GM23338 (cell line): Measurements from ENCODE around the gene FOXB2. TPM values are rescaled to one million over a fixed set of nuclear protein-coding genes. Genes with fewer than 3 reads are reported as not detected.

Experiments
- ATAC-seq: fragments of 200-7000 bp; cut with Tn5 transposase; 3 replicates; pipeline ENCODE4 v1.9.1; 2020
- DNase-seq: peaks from one replicate; pipeline ENCODE4 v3.0.0-alpha.2; 2015; ENCODE audit warnings: low spot score
- H2AFZ ChIP-seq: fragments of 200-600 bp; sonication (generic); 2 replicates; pipeline ENCODE4 v1.8.0; 2016; ENCODE audit warnings: antibody characterized with exemption, mild to moderate bottlenecking, moderate library complexity
- H3F3A ChIP-seq: fragments of 200-600 bp; sonication (generic); replicated peaks from 2 replicates; pipeline ENCODE4 v1.8.0; 2017; ENCODE audit warnings: antibody characterized with exemption, mixed run types, low read depth
- H3K27ac ChIP-seq: fragments of 200-600 bp; sonication (generic); 2 replicates; pipeline ENCODE4 v1.6.1; 2016; ENCODE audit warnings: low read depth
- H3K27me3 ChIP-seq: fragments of 200-600 bp; sonication (generic); 2 replicates; pipeline ENCODE4 v1.8.0; 2016; ENCODE audit warnings: mild to moderate bottlenecking, mixed run types, moderate library complexity; ENCODE audit not compliant: insufficient read depth
- H3K36me3 ChIP-seq: fragments of 200-600 bp; sonication (generic); 2 replicates; pipeline ENCODE4 v1.8.0; 2016; ENCODE audit warnings: mild to moderate bottlenecking; ENCODE audit not compliant: insufficient read depth
- H3K4me1 ChIP-seq: fragments of 200-600 bp; sonication (generic); 2 replicates; pipeline ENCODE4 v1.8.0; 2016; ENCODE audit warnings: mild to moderate bottlenecking, moderate library complexity; ENCODE audit not compliant: insufficient read depth
- H3K4me2 ChIP-seq: fragments of 200-600 bp; sonication (generic); 2 replicates; pipeline ENCODE4 v1.7.1; 2017; ENCODE audit warnings: mixed run types
- H3K4me3 ChIP-seq: fragments of 200-600 bp; sonication (generic); 2 replicates; pipeline ENCODE4 v1.6.1; 2016; ENCODE audit warnings: mixed run types
- H3K79me2 ChIP-seq: fragments of 200-600 bp; sonication (generic); replicated peaks from 2 replicates; pipeline ENCODE4 v1.8.0; 2017; ENCODE audit warnings: mild to moderate bottlenecking; ENCODE audit not compliant: insufficient read depth
- H3K9me2 ChIP-seq: fragments of 200-600 bp; sonication (generic); 2 replicates; pipeline ENCODE4 v1.8.0; 2017; ENCODE audit not compliant: insufficient read depth
- H4K20me1 ChIP-seq: fragments of 200-600 bp; sonication (generic); replicated peaks from 2 replicates; pipeline ENCODE4 v1.8.0; 2017; ENCODE audit warnings: mild to moderate bottlenecking; ENCODE audit not compliant: insufficient read depth
- H3K27ac Mint-ChIP-seq: 2 replicates; pipeline ENCODE4 v1.8.0; 2020; ENCODE audit warnings: inconsistent platforms, mild to moderate bottlenecking, moderate library complexity, mixed read lengths
- H3K27me3 Mint-ChIP-seq: 3 replicates; pipeline ENCODE4 v1.8.0; 2022; ENCODE audit warnings: low read depth, mild to moderate bottlenecking, moderate library complexity, mixed read lengths, inconsistent platforms; ENCODE audit not compliant: insufficient read depth, poor library complexity
- H3K36me3 Mint-ChIP-seq: 3 replicates; pipeline ENCODE4 v1.8.0; 2021; ENCODE audit warnings: low read depth, mild to moderate bottlenecking, inconsistent platforms, moderate library complexity, mixed read lengths
- H3K4me1 Mint-ChIP-seq: 3 replicates; pipeline ENCODE4 v1.8.0; 2020; ENCODE audit warnings: mild to moderate bottlenecking, inconsistent platforms, mixed read lengths
- H3K4me3 Mint-ChIP-seq: 3 replicates; pipeline ENCODE4 v1.8.0; 2021; ENCODE audit warnings: moderate library complexity, mild to moderate bottlenecking, inconsistent platforms, mixed read lengths
- H3K9me3 Mint-ChIP-seq: 3 replicates; pipeline ENCODE4 v1.8.0; 2020; ENCODE audit warnings: moderate library complexity, mild to moderate bottlenecking, inconsistent platforms, mixed read lengths
- CREB1 ChIP-seq: fragments of 250-450 bp; sonication (Bioruptor Pico); IDR thresholded peaks from 2 replicates; pipeline ENCODE4 v1.5.0; 2020; ENCODE audit warnings: low read depth, mild to moderate bottlenecking, moderate library complexity
- CTCF ChIP-seq, 2 experiments: fragments of 200-600 bp in 1 of 2; sonication (generic) in 1 of 2; conservative IDR thresholded peaks; 2 replicates each; pipeline versions ENCODE4 v1.5.1 to v1.6.1; 2016 to 2017; ENCODE audit warnings: antibody characterized with exemption in 2 of 2, low read depth in 2 of 2, mild to moderate bottlenecking in 2 of 2, moderate library complexity in 1 of 2
- ETS1 ChIP-seq: IDR thresholded peaks from 2 replicates; pipeline ENCODE4 v1.6.1; 2016; ENCODE audit warnings: antibody characterized with exemption
- EZH2 ChIP-seq: fragments of 200-600 bp; sonication (generic); IDR thresholded peaks from one replicate; pipeline ENCODE4 v1.8.0; 2017; ENCODE audit warnings: antibody characterized with exemption, mild to moderate bottlenecking, low read depth; ENCODE audit not compliant: unreplicated experiment
- EZH2phosphoT487 ChIP-seq: fragments of 200-600 bp; sonication (generic); IDR thresholded peaks from one replicate; pipeline ENCODE4 v1.8.1; 2018; ENCODE audit warnings: antibody characterized with exemption; ENCODE audit not compliant: unreplicated experiment
- JUNB ChIP-seq: IDR thresholded peaks from one replicate; pipeline ENCODE4 v1.6.1; 2016; ENCODE audit warnings: antibody characterized with exemption; ENCODE audit not compliant: unreplicated experiment
- NANOG ChIP-seq: IDR thresholded peaks from 2 replicates; pipeline ENCODE4 v1.6.1; 2016; ENCODE audit warnings: antibody characterized with exemption, borderline replicate concordance
- POLR2AphosphoS5 ChIP-seq: IDR thresholded peaks from 2 replicates; pipeline ENCODE4 v1.6.1; 2016; ENCODE audit warnings: antibody characterized with exemption, low read depth
- REST ChIP-seq: IDR thresholded peaks from one replicate; pipeline ENCODE4 v1.6.1; 2018; ENCODE audit warnings: antibody characterized with exemption; ENCODE audit not compliant: unreplicated experiment
- STAT1 ChIP-seq: IDR thresholded peaks from one replicate; pipeline ENCODE4 v1.6.1; 2016; ENCODE audit warnings: antibody characterized with exemption; ENCODE audit not compliant: unreplicated experiment
- ZNF114 ChIP-seq: fragments of 250-450 bp; sonication (Bioruptor Pico); IDR thresholded peaks from 2 replicates; pipeline ENCODE4 v1.5.0; 2020; ENCODE audit warnings: mild to moderate bottlenecking, moderate library complexity
- ZNF331 ChIP-seq: fragments of 250-450 bp; sonication (Bioruptor Pico); IDR thresholded peaks from 2 replicates; pipeline ENCODE4 v1.5.0; 2020; ENCODE audit warnings: low read depth, mild to moderate bottlenecking, moderate library complexity
- polyA plus RNA-seq: library from polyadenylated mRNA; unstranded; fragments of >200 nt; fragmentation: Nextera tagmentation; extraction: Ambion mirVana; gene quantifications from 2 replicates; pipeline ENCODE4 v1.2.1, GENCODE V29; 2016
- total RNA-seq: library from RNA; depleted of rRNA; stranded (reverse); fragments of >200 nt; shearing (Covaris generic); gene quantifications from 2 replicates; pipeline ENCODE4 v1.2.3, GENCODE V29; 2014

Gene FOXB2
- total and polyA plus RNA-seq, 2 experiments from 2014 or later: not detected

GRCh38 chr9:77018058-77018968 lies 1.1 kb upstream of the FOXB2 start:
- DNase-seq (peak; percentile 84), ATAC-seq (peak; percentile 12)
- no peak overlapping the region for H3K27ac Mint-ChIP-seq

More at GRCh38 chr9:77018058-77018968, 1.1 kb upstream of the FOXB2 start:
- Mint-ChIP-seq H3K27me3 (peaks cover 99% of the 10 kb centered on the region), H3K9me3 (peaks cover 9% of the 10 kb centered on the region), H3K4me3 (peak overlapping the region; percentile 82), H3K4me1 (peaks cover 71% of the 10 kb centered on the region), H3K36me3 (peaks cover 3% of the 10 kb centered on the region; the same call in 1 of the 3 replicates)
- peaks cover 100% of the 10 kb centered on the region for H3K27me3 ChIP-seq
- H3K4me2 ChIP-seq: peak overlapping the region; percentile 81
- no peak overlapping the region for H3K27ac ChIP-seq
- H3K4me3 ChIP-seq: peak overlapping the region; percentile 63
- TF ChIP-seq EZH2 (peak; percentile 99), STAT1 (no peak), ZNF331 (CRISPR knock-in tag) (no peak), EZH2phosphoT487 (peak; percentile 59), JUNB (no peak), CTCF (conservative IDR thresholded peaks at IDR 0.05; ENCODE audit: low read depth in 2 of 2) (no peak), POLR2AphosphoS5 (no peak), ZNF114 (no peak), REST (no peak), NANOG (no peak), CREB1 (no peak), ETS1 (no peak)
- no peaks in the 10 kb centered on the region; the same call in 1 of the 2 replicates for H4K20me1 ChIP-seq
- no peaks in the 10 kb centered on the region for H3K79me2 ChIP-seq
- H2AFZ ChIP-seq: peak overlapping the region; percentile 98
- no peaks in the 10 kb centered on the region for H3K36me3 ChIP-seq
- H3F3A ChIP-seq: peaks cover 67% of the 10 kb centered on the region
- H3K4me1 ChIP-seq: peaks cover 72% of the 10 kb centered on the region
- no peaks in the 10 kb centered on the region for H3K9me2 ChIP-seq
